ENCODE results near the gene MED16.
A peak's percentile ranks its signal among the peaks of the same experiment; 100 is the strongest.

The MED16 gene

GRCh38 chr19:927351-927779, 34.4 kb upstream of the MED16 start:
- no peak for DNase-seq

GRCh38 chr19:926589-927350, 33.8 kb upstream of the MED16 start:
- DNase-seq = peak; percentile 78

GRCh38 chr19:926323-926588, 33.3 kb upstream of the MED16 start:
- no peak for DNase-seq

- peak; percentile 82 for DNase-seq
Observed at GRCh38 chr19:925526-926322, 32.7 kb upstream of the MED16 start, which contains the start of gene ARID3A. ARID3A (plus strand) TSS chr19:926035; CDS start chr19:929529, 3,494 bp downstream.

- no peak for DNase-seq
Observed at GRCh38 chr19:925087-925525, 32.1 kb upstream of the MED16 start.

GRCh38 chr19:924553-925086, 31.6 kb upstream of the MED16 start:
- DNase-seq = peak; percentile 78

- peak; percentile 77 for DNase-seq
Observed at GRCh38 chr19:920051-920864, 27.3 kb upstream of the MED16 start.

- peak; percentile 72 for DNase-seq
Observed at GRCh38 chr19:919199-920050, 26.4 kb upstream of the MED16 start.

GRCh38 chr19:918481-919198, 25.7 kb upstream of the MED16 start:
- peak; percentile 72 for DNase-seq

GRCh38 chr19:918152-918437, 25.1 kb upstream of the MED16 start:
- DNase-seq = no peak

GRCh38 chr19:917323-918151, 24.6 kb upstream of the MED16 start, which contains the start of gene KISS1R:
KISS1R (plus strand) TSS chr19:917333; CDS start chr19:917503, 170 bp downstream.
- DNase-seq = peak; percentile 48

GRCh38 chr19:916645-917322, 23.8 kb upstream of the MED16 start:
- DNase-seq = peak; percentile 68

- DNase-seq = peak; percentile 86
Observed at GRCh38 chr19:913080-913748, 20.2 kb upstream of the MED16 start, which contains the start of gene R3HDM4. R3HDM4 (minus strand) TSS chr19:913219; CDS start chr19:913157, 62 bp downstream.

- no peak for DNase-seq
Observed at GRCh38 chr19:912181-913079, 19.4 kb upstream of the MED16 start.

- DNase-seq = no peak
Observed at GRCh38 chr19:911197-912033, 18.4 kb upstream of the MED16 start.

GRCh38 chr19:907183-907853, 14.3 kb upstream of the MED16 start:
- DNase-seq = peak; percentile 52

- no peak for DNase-seq
Observed at GRCh38 chr19:906480-906879, 13.5 kb upstream of the MED16 start.

All from activated CD4-positive, alpha-beta T cell treated with anti-CD3 and anti-CD28 coated beads for 48 hours (primary cell).